Fibroblast of mammary gland (primary cell): ENCODE data around the gene SHC2.
A peak's percentile ranks its signal among the peaks of the same experiment; 100 is the strongest.
"Not testable (repeated sequence)": the region's sequence is repeated elsewhere in the genome, so short reads cannot be mapped to it uniquely, and the experiment has no call there.

ENCODE experiments used
- DNase-seq: peaks from one replicate; pipeline ENCODE4 v3.0.0-alpha.2; 2010; ENCODE audit warnings: low read depth
- H3K4me3 ChIP-seq: 2 replicates; pipeline ENCODE4 v1.5.1; 2011; ENCODE audit warnings: low read depth, mild to moderate bottlenecking, low read length, moderate library complexity; ENCODE audit not compliant: control insufficient read depth
- CTCF ChIP-seq: conservative IDR thresholded peaks from 2 replicates; pipeline ENCODE4 v1.5.1; 2011; ENCODE audit warnings: low read depth, low read length, inconsistent platforms; ENCODE audit not compliant: control insufficient read depth, insufficient read depth

SHC2 gene

GRCh38 chr19:435707-436412 is 25.0 kb downstream of the SHC2 start:
- TF ChIP-seq CTCF: no peak
- H3K4me3 ChIP-seq: no peak overlapping the region
- no peak for DNase-seq

GRCh38 chr19:435056-435706 is 25.7 kb downstream of the SHC2 start:
- no peak for DNase-seq
- H3K4me3 ChIP-seq: no peak overlapping the region
- no peak for TF ChIP-seq CTCF

GRCh38 chr19:434152-434960 is 26.5 kb downstream of the SHC2 start:
- peak; percentile 2 for DNase-seq
- TF ChIP-seq CTCF: no peak
- no peak overlapping the region for H3K4me3 ChIP-seq

- no peak for DNase-seq
These were observed 30.1 kb downstream of the SHC2 start for GRCh38 chr19:430701-431100.

GRCh38 chr19:428149-428548 is 32.7 kb downstream of the SHC2 start:
- no peak overlapping the region for H3K4me3 ChIP-seq
- no peak for TF ChIP-seq CTCF
- DNase-seq: no peak

More at GRCh38 chr19:430701-431100, 30.1 kb downstream of the SHC2 start:
- TF ChIP-seq CTCF: no peak
- no peak overlapping the region for H3K4me3 ChIP-seq

- not testable (repeated sequence) for H3K4me3 ChIP-seq, DNase-seq
These were observed 33.2 kb downstream of the SHC2 start for GRCh38 chr19:427675-428074.
